IMR-90 (cell line): ENCODE data around the gene ADARB2.

Source experiments
- BHLHE40 ChIP-seq: fragments of 150-350 bp; IDR thresholded peaks from 2 replicates; pipeline ENCODE4 v1.6.1; 2016; ENCODE audit warnings: mild to moderate bottlenecking, low read depth, low read length
- CEBPB ChIP-seq: IDR thresholded peaks from 2 replicates; pipeline ENCODE4 v1.6.1; 2012; ENCODE audit warnings: low read depth, low read length, improper control_type of control experiment
- ELK1 ChIP-seq: fragments of 150-350 bp; IDR thresholded peaks from 2 replicates; pipeline ENCODE4 v1.6.1; 2016; ENCODE audit warnings: low read depth, mild to moderate bottlenecking, low read length, moderate library complexity, borderline replicate concordance
- MAFK ChIP-seq: IDR thresholded peaks from 2 replicates; pipeline ENCODE4 v1.6.1; 2012; ENCODE audit warnings: low read depth, low read length, improper control_type of control experiment
- MAZ ChIP-seq: IDR thresholded peaks from 2 replicates; pipeline ENCODE4 v1.6.1; 2012; ENCODE audit warnings: low read depth, mild to moderate bottlenecking, low read length, improper control_type of control experiment, moderate library complexity, borderline replicate concordance
- NFE2L2 ChIP-seq: fragments of 150-350 bp; IDR thresholded peaks from 2 replicates; pipeline ENCODE4 v1.6.1; 2016; ENCODE audit warnings: low read depth, mild to moderate bottlenecking, low read length
- POLR2A ChIP-seq: IDR thresholded peaks from 2 replicates; pipeline ENCODE4 v1.6.1; 2012; ENCODE audit warnings: mild to moderate bottlenecking, low read depth, low read length
- RAD21 ChIP-seq: IDR thresholded peaks from 2 replicates; pipeline ENCODE4 v1.6.1; 2012; ENCODE audit warnings: low read length, improper control_type of control experiment
- RFX5 ChIP-seq: IDR thresholded peaks from 2 replicates; pipeline ENCODE4 v1.8.0; 2012; ENCODE audit warnings: low read depth, mild to moderate bottlenecking, low read length, moderate library complexity
- SMC3 ChIP-seq: fragments of 150-350 bp; IDR thresholded peaks from 2 replicates; pipeline ENCODE4 v1.6.1; 2016; ENCODE audit warnings: low read depth, mild to moderate bottlenecking, antibody characterized with exemption, low read length, moderate library complexity
- TF ChIP-seq, protein P1 (sequence below): conservative IDR thresholded peaks from 2 replicates; pipeline ENCODE4 v1.5.1; 2012; ENCODE audit warnings: mild to moderate bottlenecking, low read depth, low read length, improper control_type of control experiment
- TF ChIP-seq, protein P2 (sequence below): fragments of 150-350 bp; IDR thresholded peaks from 2 replicates; pipeline ENCODE4 v1.6.1; 2017; ENCODE audit warnings: mild to moderate bottlenecking, antibody characterized with exemption, low read length, low read depth

GRCh38 chr10:1452777-1453176 is 284.5 kb downstream of the ADARB2 start:
- TF ChIP-seq, protein P1, sequence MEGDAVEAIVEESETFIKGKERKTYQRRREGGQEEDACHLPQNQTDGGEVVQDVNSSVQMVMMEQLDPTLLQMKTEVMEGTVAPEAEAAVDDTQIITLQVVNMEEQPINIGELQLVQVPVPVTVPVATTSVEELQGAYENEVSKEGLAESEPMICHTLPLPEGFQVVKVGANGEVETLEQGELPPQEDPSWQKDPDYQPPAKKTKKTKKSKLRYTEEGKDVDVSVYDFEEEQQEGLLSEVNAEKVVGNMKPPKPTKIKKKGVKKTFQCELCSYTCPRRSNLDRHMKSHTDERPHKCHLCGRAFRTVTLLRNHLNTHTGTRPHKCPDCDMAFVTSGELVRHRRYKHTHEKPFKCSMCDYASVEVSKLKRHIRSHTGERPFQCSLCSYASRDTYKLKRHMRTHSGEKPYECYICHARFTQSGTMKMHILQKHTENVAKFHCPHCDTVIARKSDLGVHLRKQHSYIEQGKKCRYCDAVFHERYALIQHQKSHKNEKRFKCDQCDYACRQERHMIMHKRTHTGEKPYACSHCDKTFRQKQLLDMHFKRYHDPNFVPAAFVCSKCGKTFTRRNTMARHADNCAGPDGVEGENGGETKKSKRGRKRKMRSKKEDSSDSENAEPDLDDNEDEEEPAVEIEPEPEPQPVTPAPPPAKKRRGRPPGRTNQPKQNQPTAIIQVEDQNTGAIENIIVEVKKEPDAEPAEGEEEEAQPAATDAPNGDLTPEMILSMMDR = no peak
- TF ChIP-seq RAD21 (no peak), ELK1 (no peak), POLR2A (no peak), SMC3 (no peak), CEBPB (no peak), MAFK (no peak), BHLHE40 (no peak), MAZ (no peak), RFX5 (no peak), NFE2L2 (no peak)
- TF ChIP-seq, protein P2, sequence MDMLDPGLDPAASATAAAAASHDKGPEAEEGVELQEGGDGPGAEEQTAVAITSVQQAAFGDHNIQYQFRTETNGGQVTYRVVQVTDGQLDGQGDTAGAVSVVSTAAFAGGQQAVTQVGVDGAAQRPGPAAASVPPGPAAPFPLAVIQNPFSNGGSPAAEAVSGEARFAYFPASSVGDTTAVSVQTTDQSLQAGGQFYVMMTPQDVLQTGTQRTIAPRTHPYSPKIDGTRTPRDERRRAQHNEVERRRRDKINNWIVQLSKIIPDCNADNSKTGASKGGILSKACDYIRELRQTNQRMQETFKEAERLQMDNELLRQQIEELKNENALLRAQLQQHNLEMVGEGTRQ = no peak
